ENCODE results near the gene STX3.
"Not testable (repeated sequence)": the region's sequence is repeated elsewhere in the genome, so short reads cannot be mapped to it uniquely, and the experiment has no call there.

Gene STX3

GRCh38 chr11:59829358-59829757 is 74.2 kb downstream of the STX3 start:
- peak; percentile 44 for FAIRE-seq
- no peak for DNase-seq (ENCODE audit: insufficient read length, low spot score)

GRCh38 chr11:59833602-59834001 is 78.4 kb downstream of the STX3 start:
- FAIRE-seq = no peak

GRCh38 chr11:59839615-59840014 is 84.4 kb downstream of the STX3 start:
- DNase-seq (ENCODE audit: insufficient read length, low spot score) (no peak), FAIRE-seq (no peak)

More at GRCh38 chr11:59833602-59834001, 78.4 kb downstream of the STX3 start:
- DNase-seq (ENCODE audit: insufficient read length, low spot score) = no peak

GRCh38 chr11:59841514-59841913 is 86.3 kb downstream of the STX3 start:
- FAIRE-seq = no peak

GRCh38 chr11:59842316-59842715 is 87.1 kb downstream of the STX3 start:
- FAIRE-seq = no peak
- no peak for DNase-seq (ENCODE audit: insufficient read length, low spot score)

More at GRCh38 chr11:59841514-59841913, 86.3 kb downstream of the STX3 start:
- no peak for DNase-seq (ENCODE audit: insufficient read length, low spot score)

- DNase-seq (ENCODE audit: insufficient read length, low spot score) (no peak), FAIRE-seq (no peak)
Measured at GRCh38 chr11:59845399-59845798, 90.2 kb downstream of the STX3 start, which contains the start of gene CBLIF. Gene CBLIF (minus strand): TSS chr11:59845499. CDS start chr11:59845453, 46 bp downstream.

GRCh38 chr11:59846556-59846955 is 91.4 kb downstream of the STX3 start:
- no peak for FAIRE-seq
- DNase-seq (ENCODE audit: insufficient read length, low spot score) = no peak

- DNase-seq (ENCODE audit: insufficient read length, low spot score) = no peak
- no peak for FAIRE-seq
Measured at GRCh38 chr11:59847626-59848025, 92.5 kb downstream of the STX3 start.

GRCh38 chr11:59848439-59848838 is 93.3 kb downstream of the STX3 start:
- DNase-seq (ENCODE audit: insufficient read length, low spot score); FAIRE-seq: not testable (repeated sequence)

- DNase-seq (ENCODE audit: insufficient read length, low spot score) (no peak), FAIRE-seq (no peak)
Measured at GRCh38 chr11:59849129-59849528, 94.0 kb downstream of the STX3 start.

GRCh38 chr11:59849551-59849950 is 94.4 kb downstream of the STX3 start:
- not testable (repeated sequence) for FAIRE-seq

GRCh38 chr11:59851416-59851815 is 96.2 kb downstream of the STX3 start:
- FAIRE-seq; DNase-seq (ENCODE audit: insufficient read length, low spot score): not testable (repeated sequence)

More at GRCh38 chr11:59849551-59849950, 94.4 kb downstream of the STX3 start:
- not testable (repeated sequence) for DNase-seq (ENCODE audit: insufficient read length, low spot score)

- DNase-seq (ENCODE audit: insufficient read length, low spot score) (no peak), FAIRE-seq (no peak)
Measured at GRCh38 chr11:59854871-59855270, 99.7 kb downstream of the STX3 start.

Data from HTR-8/SVneo (cell line).